WTC11 (cell line): ENCODE measurements around the gene EXOC4.

Source experiments
- CTCF ChIP-seq: fragments of 200-600 bp; IDR thresholded peaks from 2 replicates; pipeline ENCODE4 v1.8.0; 2022; ENCODE audit warnings: antibody characterized with exemption
- FOXJ3 ChIP-seq: sonication (generic); formaldehyde crosslinking; IDR thresholded peaks from 2 replicates; pipeline ENCODE4 v1.9.0; 2021; ENCODE audit warnings: missing genetic modification reagents, mild to moderate bottlenecking, borderline replicate concordance
- FOXP1 ChIP-seq: sonication (generic); formaldehyde crosslinking; IDR thresholded peaks from 2 replicates; pipeline ENCODE4 v1.8.0; 2022; ENCODE audit warnings: missing genetic modification reagents, mild to moderate bottlenecking, moderate library complexity, borderline replicate concordance
- KAT7 ChIP-seq: sonication (generic); formaldehyde crosslinking; IDR thresholded peaks from 2 replicates; pipeline ENCODE4 v1.8.1; 2023; ENCODE audit warnings: missing genetic modification reagents, mild to moderate bottlenecking, borderline replicate concordance
- MXD4 ChIP-seq: fragments of 250-450 bp; sonication (Bioruptor Pico); IDR thresholded peaks from 2 replicates; pipeline ENCODE4 v1.8.0; 2021; ENCODE audit warnings: mild to moderate bottlenecking, moderate library complexity, borderline replicate concordance
- SMAD3 ChIP-seq: sonication (generic); formaldehyde crosslinking; IDR thresholded peaks from 2 replicates; pipeline ENCODE4 v1.8.0; 2022; ENCODE audit warnings: missing genetic modification reagents, mild to moderate bottlenecking, borderline replicate concordance
- ZBTB43 ChIP-seq: sonication (generic); formaldehyde crosslinking; IDR thresholded peaks from 2 replicates; pipeline ENCODE4 v1.8.1; 2023; ENCODE audit warnings: mild to moderate bottlenecking, missing genetic modification reagents

DNA sequence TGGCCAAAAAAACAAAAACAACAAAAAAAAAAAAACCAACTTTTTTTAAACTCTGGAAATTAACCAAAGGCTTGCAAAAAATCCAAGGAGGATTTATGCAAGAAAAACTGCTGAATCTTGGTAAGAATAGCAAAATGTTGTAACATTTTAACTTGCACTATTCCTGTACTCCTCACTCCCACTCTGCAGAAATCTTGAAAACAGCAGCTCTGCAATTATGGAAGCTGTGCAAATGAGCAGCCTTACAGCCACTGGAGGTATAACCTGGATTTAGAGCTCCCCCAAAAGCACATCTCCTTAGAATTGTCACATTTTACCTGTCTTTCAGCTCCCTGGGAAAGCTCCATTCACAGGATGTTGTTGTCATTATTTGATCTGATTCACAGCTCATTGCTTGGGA lies 832.4 kb downstream of the EXOC4 start:
- TF ChIP-seq MXD4 (CRISPR knock-in tag) (no peak), SMAD3 (CRISPR knock-in tag) (no peak), FOXJ3 (no peak), ZBTB43 (CRISPR knock-in tag) (no peak), KAT7 (CRISPR knock-in tag) (no peak), FOXP1 (CRISPR knock-in tag) (no peak), CTCF (no peak)
